B cell (primary cell): ENCODE results near the gene DGKA. TPM values are rescaled to one million over a fixed set of nuclear protein-coding genes. Genes with fewer than 3 reads are reported as not detected.
A peak's percentile ranks its signal among the peaks of the same experiment; 100 is the strongest.

ENCODE experiments used
- ATAC-seq: fragments of 200-7000 bp; cut with Tn5 transposase; one replicate; pipeline ENCODE4 v1.10.0; 2021; ENCODE audit warnings: low read depth, mild to moderate bottlenecking, moderate number of reproducible peaks, moderate library complexity
- CTCF ChIA-PET: fragments of 350-600 bp; sonication (Branson Sonifier 250); formaldehyde crosslinking; loops from one replicate; lab custom pipeline; 2021; ENCODE audit warnings: antibody characterized with exemption, inconsistent platforms; lab: Charles Lee
- POLR2A ChIA-PET: fragments of 350-600 bp; sonication (Branson Sonifier 250); formaldehyde crosslinking; loops from one replicate; lab custom pipeline; 2021; ENCODE audit warnings: antibody characterized with exemption; lab: Charles Lee
- DNase-seq: peaks from one replicate; pipeline ENCODE4 v3.0.0; 2013
- H2AFZ ChIP-seq: 2 replicates; pipeline ENCODE4 v1.6.1; 2012; ENCODE audit warnings: mild to moderate bottlenecking, low read depth, low read length; ENCODE audit not compliant: insufficient read depth, poor library complexity, severe bottlenecking
- H3K27ac ChIP-seq, 2 donors: 1 replicate in 1 of 2; 2 replicates in 1 of 2; pipeline ENCODE4 v1.5.1; 2012 to 2013; ENCODE audit warnings: low read length in 2 of 2, mild to moderate bottlenecking in 2 of 2, moderate library complexity in 1 of 2
- H3K27me3 ChIP-seq, 4 experiments: fragments of 200-600 bp in 1 of 4; sonication (generic) in 1 of 4; replicated peaks in 1 of 4; 1 replicate in 2 of 4; 2 replicates in 2 of 4; pipeline versions ENCODE4 v1.6.1 to v1.7.0; 2013 to 2016; ENCODE audit warnings: low read length in 3 of 4, mild to moderate bottlenecking in 2 of 4, mixed read lengths in 1 of 4, moderate library complexity in 1 of 4; ENCODE audit not compliant: insufficient read depth in 4 of 4, control insufficient read depth in 3 of 4; ENCODE audit errors: control extremely low read depth in 1 of 4
- H3K36me3 ChIP-seq, 2 experiments: replicated peaks in 1 of 2; 1 replicate in 1 of 2; 2 replicates in 1 of 2; pipeline versions ENCODE4 v1.6.1 to v1.7.1; 2013; ENCODE audit warnings: low read length in 1 of 2; ENCODE audit not compliant: insufficient read depth in 2 of 2, control insufficient read depth in 1 of 2; ENCODE audit errors: control extremely low read depth in 1 of 2, extremely low read depth in 1 of 2
- H3K4me1 ChIP-seq, 2 donors: fragments of 200-600 bp in 1 of 2; sonication (generic) in 1 of 2; 1 replicate in 1 of 2; 2 replicates in 1 of 2; pipeline versions ENCODE4 v1.5.1 to v1.6.1; 2013 to 2017; ENCODE audit warnings: low read length in 2 of 2; ENCODE audit not compliant: control insufficient read depth in 2 of 2, insufficient read depth in 2 of 2
- H3K4me2 ChIP-seq: replicated peaks from 2 replicates; pipeline ENCODE3; 2012; ENCODE audit warnings: mild to moderate bottlenecking, low read depth, low read length; ENCODE audit not compliant: poor library complexity, severe bottlenecking
- H3K4me3 ChIP-seq, 5 experiments: fragments of 200-600 bp in 1 of 5; sonication (generic) in 1 of 5; 1 replicate in 3 of 5; 2 replicates in 2 of 5; pipeline versions ENCODE4 v1.5.1 to v1.7.0; 2011 to 2016; ENCODE audit warnings: low read length in 4 of 5, mild to moderate bottlenecking in 4 of 5, low read depth in 2 of 5, control low read depth in 1 of 5, moderate library complexity in 1 of 5; ENCODE audit not compliant: insufficient read depth in 1 of 5; ENCODE audit errors: control extremely low read depth in 1 of 5, extremely low read depth in 1 of 5
- H3K79me2 ChIP-seq: fragments of 200-600 bp; sonication (generic); one replicate; pipeline ENCODE4 v1.6.0; 2016; ENCODE audit warnings: low read length; ENCODE audit not compliant: control insufficient read depth, insufficient read depth
- H3K9ac ChIP-seq: fragments of 200-600 bp; sonication (generic); 2 replicates; pipeline ENCODE4 v1.6.1; 2017; ENCODE audit warnings: mild to moderate bottlenecking, low read length, moderate library complexity
- H3K9me3 ChIP-seq, 3 donors: one replicate each; pipeline versions ENCODE4 v1.6.1 to v1.7.1; 2013; ENCODE audit warnings: low read length in 2 of 3; ENCODE audit not compliant: control insufficient read depth in 2 of 3, insufficient read depth in 1 of 3; ENCODE audit errors: control extremely low read depth in 1 of 3
- H4K20me1 ChIP-seq: 2 replicates; pipeline ENCODE4 v1.6.0; 2012; ENCODE audit warnings: mild to moderate bottlenecking, low read length; ENCODE audit not compliant: insufficient read depth, control insufficient read depth, poor library complexity, severe bottlenecking
- H3K27ac Mint-ChIP-seq: one replicate; pipeline ENCODE4 v1.8.0; 2021; ENCODE audit warnings: mixed read lengths
- H3K27me3 Mint-ChIP-seq: one replicate; pipeline ENCODE4 v1.8.0; 2021; ENCODE audit warnings: mixed read lengths
- H3K4me1 Mint-ChIP-seq: one replicate; pipeline ENCODE4 v1.8.0; 2021; ENCODE audit warnings: mixed read lengths
- H3K4me3 Mint-ChIP-seq: one replicate; pipeline ENCODE4 v1.8.0; 2021; ENCODE audit warnings: mixed read lengths
- H3K9me3 Mint-ChIP-seq: one replicate; pipeline ENCODE4 v1.8.0; 2022; ENCODE audit warnings: mixed read lengths; ENCODE audit not compliant: insufficient read depth
- CTCF ChIP-seq: fragments of 200-600 bp; IDR thresholded peaks from one replicate; pipeline ENCODE4 v1.8.0; 2022; ENCODE audit warnings: antibody characterized with exemption, mild to moderate bottlenecking
- EZH2 ChIP-seq: IDR thresholded peaks from 2 replicates; pipeline ENCODE4 v1.6.1; 2012; ENCODE audit warnings: borderline replicate concordance, low read depth, mild to moderate bottlenecking, moderate library complexity, low read length; ENCODE audit not compliant: insufficient read depth, poor library complexity, severe bottlenecking
- WGBS: methylation state at CpG from one replicate; pipeline ENCODE4 v1.1.5; 2013; ENCODE audit warnings: missing lambda C conversion rate; ENCODE audit not compliant: insufficient coverage; 5-methylcytosine and 5-hydroxymethylcytosine counted together
- intact Hi-C: fragments of 100-400 bp; cut with micrococcal nuclease; formaldehyde crosslinking; loops from one replicate; pipeline ENCODE4 v1.10.0; 2022
- polyA plus RNA-seq: library from polyadenylated mRNA; depleted of rRNA; stranded (reverse); fragments of >200 nt; gene quantifications from 2 replicates; pipeline ENCODE4 v1.2.3, GENCODE V29; 2012
- total RNA-seq, 2 donors: library from RNA; stranded (reverse); fragments of 120-200 nt in 1 of 2; gene quantifications; 1 replicate in 1 of 2; 2 replicates in 1 of 2; pipeline versions ENCODE4 v1.2.3 to v1.2.4, GENCODE V29; 2013 to 2022

The DGKA gene
- total and polyA plus RNA-seq, 2 donors (not counting 1 experiment from before 2014, with no cell fraction given): 238 to 269 TPM

DNA sequence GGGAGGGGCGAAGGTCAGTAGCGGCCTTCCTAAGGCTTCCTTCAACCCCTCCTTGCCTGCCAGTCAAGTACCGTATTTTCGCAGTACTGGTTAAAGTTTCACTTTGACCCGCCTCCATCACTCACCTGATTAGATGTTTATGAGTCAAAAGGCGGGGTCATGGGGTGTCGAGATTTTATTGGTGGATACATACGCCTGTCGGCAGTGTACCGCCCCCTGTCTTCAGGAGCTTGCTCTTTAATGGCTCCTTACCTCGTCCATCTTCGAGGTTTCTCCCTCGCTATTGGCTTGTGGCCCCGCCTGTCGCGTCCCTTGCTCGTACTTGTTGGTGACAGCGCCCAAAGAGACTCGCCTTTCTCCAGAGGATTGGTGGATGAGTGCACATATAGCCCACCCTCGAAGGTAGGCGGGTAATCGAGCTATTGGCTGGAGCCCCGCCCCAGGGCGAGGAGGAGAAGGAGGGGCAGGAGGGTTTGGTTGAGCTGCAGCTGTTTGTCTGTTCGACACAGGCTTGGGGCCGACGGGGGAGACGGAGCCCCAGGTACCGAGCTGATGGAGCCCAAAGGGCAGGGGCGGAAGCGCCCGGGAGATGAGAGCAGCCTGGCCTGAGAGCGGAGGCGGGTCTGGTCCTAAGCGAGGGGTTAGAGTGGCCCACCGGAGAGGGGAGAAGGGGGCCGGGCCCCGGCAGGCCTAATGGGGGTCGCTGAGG, 42.8 kb downstream of the DGKA start, which contains the start of gene RAB5B:
Gene RAB5B (plus strand): TSS at position 480 of the 709 bp plus-strand sequence. CDS start 12,883 bp downstream, outside the sequence.
- 0% methylated on average over 32 of the region's 39 CpGs for WGBS
- intact Hi-C loops: loop anchor here (1.0 to 5.0 kb wide), 12 partner anchors 7 to 664 kb away; partner anchors contain the start of genes BLOC1S1, CDK2, DNAJC14 and ORMDL2
- Histone ChIP-seq H3K27me3 (no peaks in the 10 kb centered on the region), H3K79me2 (peaks cover 51% of the 10 kb centered on the region), H3K9ac (peak within 1 kb of the TSS; percentile 95), H4K20me1 (peaks cover 22% of the 10 kb centered on the region), H3K9me3 (no peaks in the 10 kb centered on the region), H3K27ac (peak within 1 kb of the TSS; percentile 85 to 96), H3K4me1 (peaks cover 17% of the 10 kb centered on the region in 2 donors), H3K36me3 (no peaks in the 10 kb centered on the region), H2AFZ (peak within 1 kb of the TSS; percentile 90), H3K4me3 (peak within 1 kb of the TSS; percentile 77 to 99 (median 90)), H3K4me2 (peak within 1 kb of the TSS; percentile 89)
- Mint-ChIP-seq H3K27me3 (no peaks in the 10 kb centered on the region), H3K4me1 (peaks cover 13% of the 10 kb centered on the region), H3K9me3 (no peaks in the 10 kb centered on the region), H3K27ac (no peak within 1 kb of the TSS), H3K4me3 (no peak within 1 kb of the TSS)
- peak; percentile 99 for DNase-seq
- ATAC-seq: peak; percentile 87
- CTCF ChIA-PET: interaction anchor here (0.5 to 3.3 kb wide), 15 partner anchors 9 to 663 kb away, joined by 3 to 33 read pairs (median 4); partner anchors contain the start of genes DNAJC14, SUOX and ZC3H10
- TF ChIP-seq CTCF (no peak), EZH2 (no peak)
- POLR2A ChIA-PET: interaction anchor here (0.5 to 1.8 kb wide), 23 partner anchors 9 to 1475 kb away, joined by 3 to 11 read pairs (median 4); partner anchors contain the start of genes BAZ2A, BLOC1S1, ORMDL2 and PA2G4
